ENCODE results near the gene CFAP54. TPM values are rescaled to one million over a fixed set of nuclear protein-coding genes. Genes with fewer than 3 reads are reported as not detected.

The CFAP54 gene
- polyA plus RNA-seq, 2 of the 4 experiments (the other 2 are of a cell fraction) = 0.70 to 1.2 TPM

DNA sequence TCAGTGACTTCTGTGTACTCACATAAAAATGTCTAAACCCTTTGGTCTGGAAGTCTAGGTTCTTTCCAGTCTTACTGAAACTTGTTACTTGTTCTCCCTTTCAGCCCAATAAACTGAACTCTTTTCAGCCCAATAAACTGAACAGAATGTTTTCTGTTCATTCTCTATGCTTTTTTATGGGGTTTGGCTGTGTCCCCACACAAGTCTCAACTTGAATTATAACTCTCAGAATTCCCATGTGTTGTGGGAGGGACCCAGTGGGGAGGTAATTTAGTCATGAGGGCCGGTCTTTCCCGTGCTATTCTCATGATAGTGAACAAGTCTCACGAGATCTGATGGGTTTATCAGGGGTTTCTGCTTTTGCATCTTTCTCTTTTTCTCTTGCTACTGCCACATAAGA, 402.7 kb downstream of the CFAP54 start:
- Histone ChIP-seq H3K9me3 (no peaks in the 10 kb centered on the region), H3K27ac (no peak overlapping the region), H3K4me1 (peaks cover 14% of the 10 kb centered on the region; the same call in 2 of the 3 replicates), H3K4me3 (no peak overlapping the region), H3K4me2 (no peak overlapping the region)
- no peak for DNase-seq (ENCODE audit: low read depth in 1 of 2, low spot score in 1 of 2)
- ChIA-PET POLR2A (no interaction called here), CTCF (no interaction called here)
- FAIRE-seq = no peak
- no peak for TF ChIP-seq NR3C1 (IDR thresholded peaks at IDR 0.05)
- no peak for TF ChIP-seq SREBF2 (IDR thresholded peaks at IDR 0.05)
- no peak for TF ChIP-seq RAD21 (conservative IDR thresholded peaks at IDR 0.05 in 1 of 2, IDR thresholded peaks at IDR 0.05 in 1 of 2)
- ATAC-seq = no peak
- 35% methylated on average over 3 of the region's 3 CpGs for WGBS (ENCODE audit: missing lambda C conversion rate)

DNA sequence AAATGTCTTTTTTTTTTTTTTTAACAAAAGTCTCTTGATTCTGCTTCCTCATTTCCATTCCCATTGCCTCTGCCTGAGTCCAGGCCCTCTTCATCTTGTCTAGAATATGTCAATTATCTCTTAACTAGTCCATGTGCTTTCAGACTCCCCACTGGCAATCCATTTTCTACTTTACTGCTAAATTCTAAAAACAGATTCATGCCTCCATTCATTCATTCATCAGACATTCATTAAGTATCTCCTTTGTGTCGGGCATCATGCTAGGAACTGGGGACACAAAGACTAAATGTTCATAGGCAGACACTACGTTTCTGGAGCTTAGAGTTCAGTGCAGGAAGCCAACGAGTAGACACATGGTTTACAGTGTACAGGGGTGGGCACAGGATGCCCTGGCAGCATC, 408.0 kb downstream of the CFAP54 start:
- ATAC-seq (no peak), DNase-seq (ENCODE audit: low read depth in 1 of 2, low spot score in 1 of 2) (no peak), FAIRE-seq (no peak)
- no peak overlapping the region for H3K4me3 ChIP-seq
- 27% methylated on average over 3 of the region's 3 CpGs for WGBS (ENCODE audit: missing lambda C conversion rate)
- H3K4me1 ChIP-seq = no peaks in the 10 kb centered on the region
- POLR2A ChIA-PET = no interaction called here
- H3K27ac ChIP-seq = no peak overlapping the region
- no peaks in the 10 kb centered on the region for H3K9me3 ChIP-seq
- CTCF ChIA-PET = no interaction called here
- no peak overlapping the region for H3K4me2 ChIP-seq
- TF ChIP-seq MAFK (IDR thresholded peaks at IDR 0.05; ENCODE audit: partially characterized antibody) (no peak), MAZ (IDR thresholded peaks at IDR 0.05; ENCODE audit: borderline replicate concordance, low read depth, low read length) (no peak), HDAC2 (IDR thresholded peaks at IDR 0.05) (no peak), HOXB13 (CRISPR knock-in tag; IDR thresholded peaks at IDR 0.05; ENCODE audit: low read depth) (no peak), RNF2 (IDR thresholded peaks at IDR 0.05; ENCODE audit: borderline replicate concordance, low read depth) (no peak), ZFP36 (IDR thresholded peaks at IDR 0.05; ENCODE audit: borderline replicate concordance, partially characterized antibody) (no peak), RAD21 (conservative IDR thresholded peaks at IDR 0.05 in 1 of 2, IDR thresholded peaks at IDR 0.05 in 1 of 2) (no peak), HEYL (CRISPR knock-in tag; IDR thresholded peaks at IDR 0.05) (no peak), CBX2 (IDR thresholded peaks at IDR 0.05; ENCODE audit: borderline replicate concordance, low read depth) (no peak), EHF (CRISPR knock-in tag; IDR thresholded peaks at IDR 0.05) (no peak), HOXB5 (CRISPR knock-in tag; IDR thresholded peaks at IDR 0.05) (no peak)

DNA sequence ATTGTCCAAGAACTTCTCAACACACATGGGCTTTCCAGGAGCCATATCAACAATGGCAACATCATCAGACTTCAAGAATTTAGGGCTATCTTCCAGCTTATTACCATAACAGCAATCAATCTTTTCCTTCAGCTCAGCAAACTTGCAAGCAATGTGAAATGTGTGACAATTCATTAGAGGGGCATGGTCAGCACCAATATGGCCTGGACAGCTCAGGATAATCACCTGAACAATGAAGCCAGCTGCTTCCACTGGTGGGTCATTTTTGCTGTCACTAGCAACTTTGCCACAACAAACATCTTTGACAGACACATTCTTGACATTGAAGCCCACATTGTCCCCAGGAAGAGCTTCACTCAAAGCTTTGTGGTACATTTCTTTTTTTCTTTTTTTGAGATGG, 411.8 kb downstream of the CFAP54 start:
- DNase-seq (ENCODE audit: low read depth in 1 of 2, low spot score in 1 of 2) (no peak), FAIRE-seq (no peak), ATAC-seq (no peak)
- TF ChIP-seq RNF2 (IDR thresholded peaks at IDR 0.05; ENCODE audit: borderline replicate concordance, low read depth) = no peak
- TF ChIP-seq, protein P1, sequence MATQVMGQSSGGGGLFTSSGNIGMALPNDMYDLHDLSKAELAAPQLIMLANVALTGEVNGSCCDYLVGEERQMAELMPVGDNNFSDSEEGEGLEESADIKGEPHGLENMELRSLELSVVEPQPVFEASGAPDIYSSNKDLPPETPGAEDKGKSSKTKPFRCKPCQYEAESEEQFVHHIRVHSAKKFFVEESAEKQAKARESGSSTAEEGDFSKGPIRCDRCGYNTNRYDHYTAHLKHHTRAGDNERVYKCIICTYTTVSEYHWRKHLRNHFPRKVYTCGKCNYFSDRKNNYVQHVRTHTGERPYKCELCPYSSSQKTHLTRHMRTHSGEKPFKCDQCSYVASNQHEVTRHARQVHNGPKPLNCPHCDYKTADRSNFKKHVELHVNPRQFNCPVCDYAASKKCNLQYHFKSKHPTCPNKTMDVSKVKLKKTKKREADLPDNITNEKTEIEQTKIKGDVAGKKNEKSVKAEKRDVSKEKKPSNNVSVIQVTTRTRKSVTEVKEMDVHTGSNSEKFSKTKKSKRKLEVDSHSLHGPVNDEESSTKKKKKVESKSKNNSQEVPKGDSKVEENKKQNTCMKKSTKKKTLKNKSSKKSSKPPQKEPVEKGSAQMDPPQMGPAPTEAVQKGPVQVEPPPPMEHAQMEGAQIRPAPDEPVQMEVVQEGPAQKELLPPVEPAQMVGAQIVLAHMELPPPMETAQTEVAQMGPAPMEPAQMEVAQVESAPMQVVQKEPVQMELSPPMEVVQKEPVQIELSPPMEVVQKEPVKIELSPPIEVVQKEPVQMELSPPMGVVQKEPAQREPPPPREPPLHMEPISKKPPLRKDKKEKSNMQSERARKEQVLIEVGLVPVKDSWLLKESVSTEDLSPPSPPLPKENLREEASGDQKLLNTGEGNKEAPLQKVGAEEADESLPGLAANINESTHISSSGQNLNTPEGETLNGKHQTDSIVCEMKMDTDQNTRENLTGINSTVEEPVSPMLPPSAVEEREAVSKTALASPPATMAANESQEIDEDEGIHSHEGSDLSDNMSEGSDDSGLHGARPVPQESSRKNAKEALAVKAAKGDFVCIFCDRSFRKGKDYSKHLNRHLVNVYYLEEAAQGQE (IDR thresholded peaks at IDR 0.05) = peak; percentile 62; the same call in 1 of the 2 replicates
- ChIA-PET CTCF (no interaction called here), POLR2A (no interaction called here)
- H3K4me2 ChIP-seq = no peak overlapping the region
- no peak overlapping the region for H3K4me3 ChIP-seq
- H3K27ac ChIP-seq = no peak overlapping the region
- no peaks in the 10 kb centered on the region for H3K9me3 ChIP-seq
- H3K4me1 ChIP-seq = peaks cover 2% of the 10 kb centered on the region; the same call in 1 of the 3 replicates

DNA sequence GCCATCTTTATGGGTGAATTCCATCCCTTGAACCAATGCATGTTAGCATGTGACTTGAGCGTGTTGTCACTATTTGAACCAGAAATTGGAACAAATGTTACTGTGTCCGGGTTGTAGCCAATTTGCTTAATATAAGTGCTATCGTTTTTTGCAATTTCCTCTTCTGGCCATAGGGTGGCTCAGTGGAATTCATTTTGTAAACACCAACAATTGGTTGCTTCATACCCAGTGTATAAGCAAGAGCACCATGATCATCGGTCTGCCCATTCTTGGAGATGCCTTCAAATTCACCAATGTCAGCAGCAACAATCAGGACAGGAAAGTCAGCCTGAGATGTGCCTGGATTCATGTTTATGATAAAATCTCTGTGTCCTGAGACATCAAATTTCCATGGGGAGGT, 412.7 kb downstream of the CFAP54 start:
- FAIRE-seq (peak; percentile 43), ATAC-seq (peak; percentile 48 to 63; a peak in 3 of 6 replicates), DNase-seq (ENCODE audit: low read depth in 1 of 2, low spot score in 1 of 2) (peak; percentile 21 to 48)
- ChIA-PET POLR2A (no interaction called here), CTCF (no interaction called here)
- Histone ChIP-seq H3K27ac (no peak overlapping the region), H3K4me1 (peaks cover 3% of the 10 kb centered on the region; the same call in 1 of the 3 replicates), H3K4me3 (no peak overlapping the region), H3K4me2 (peak overlapping the region; percentile 25), H3K9me3 (no peaks in the 10 kb centered on the region)
- 23% methylated on average over 4 of the region's 4 CpGs for WGBS (ENCODE audit: missing lambda C conversion rate)
- no peak for TF ChIP-seq CBX2 (IDR thresholded peaks at IDR 0.05; ENCODE audit: borderline replicate concordance, low read depth)
- peak in 1 of 2 experiments; percentile 27; a peak in 2 of 5 replicates for TF ChIP-seq RAD21 (conservative IDR thresholded peaks at IDR 0.05 in 1 of 2, IDR thresholded peaks at IDR 0.05 in 1 of 2)
- TF ChIP-seq POLR2AphosphoS2 (conservative IDR thresholded peaks at IDR 0.05; ENCODE audit: low read length) = no peak
- TF ChIP-seq, protein P2, sequence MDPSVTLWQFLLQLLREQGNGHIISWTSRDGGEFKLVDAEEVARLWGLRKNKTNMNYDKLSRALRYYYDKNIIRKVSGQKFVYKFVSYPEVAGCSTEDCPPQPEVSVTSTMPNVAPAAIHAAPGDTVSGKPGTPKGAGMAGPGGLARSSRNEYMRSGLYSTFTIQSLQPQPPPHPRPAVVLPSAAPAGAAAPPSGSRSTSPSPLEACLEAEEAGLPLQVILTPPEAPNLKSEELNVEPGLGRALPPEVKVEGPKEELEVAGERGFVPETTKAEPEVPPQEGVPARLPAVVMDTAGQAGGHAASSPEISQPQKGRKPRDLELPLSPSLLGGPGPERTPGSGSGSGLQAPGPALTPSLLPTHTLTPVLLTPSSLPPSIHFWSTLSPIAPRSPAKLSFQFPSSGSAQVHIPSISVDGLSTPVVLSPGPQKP (IDR thresholded peaks at IDR 0.05; ENCODE audit: low read depth, low read length) = no peak
- no peak for TF ChIP-seq ZFP36 (IDR thresholded peaks at IDR 0.05; ENCODE audit: borderline replicate concordance, partially characterized antibody)
- no peak for TF ChIP-seq CBX8 (IDR thresholded peaks at IDR 0.05)
- peak in 1 of 2 experiments; percentile 72; a peak in 2 of 4 replicates for TF ChIP-seq CEBPB (IDR thresholded peaks at IDR 0.05)
- TF ChIP-seq, protein P3, sequence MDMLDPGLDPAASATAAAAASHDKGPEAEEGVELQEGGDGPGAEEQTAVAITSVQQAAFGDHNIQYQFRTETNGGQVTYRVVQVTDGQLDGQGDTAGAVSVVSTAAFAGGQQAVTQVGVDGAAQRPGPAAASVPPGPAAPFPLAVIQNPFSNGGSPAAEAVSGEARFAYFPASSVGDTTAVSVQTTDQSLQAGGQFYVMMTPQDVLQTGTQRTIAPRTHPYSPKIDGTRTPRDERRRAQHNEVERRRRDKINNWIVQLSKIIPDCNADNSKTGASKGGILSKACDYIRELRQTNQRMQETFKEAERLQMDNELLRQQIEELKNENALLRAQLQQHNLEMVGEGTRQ (IDR thresholded peaks at IDR 0.05) = no peak
- TF ChIP-seq MYC (IDR thresholded peaks at IDR 0.05; ENCODE audit: borderline replicate concordance, low read length) = no peak
- no peak for TF ChIP-seq JUNB (IDR thresholded peaks at IDR 0.05)
- no peak for TF ChIP-seq ESRRA (IDR thresholded peaks at IDR 0.05; ENCODE audit: borderline replicate concordance, low read length)
- TF ChIP-seq MAFK (IDR thresholded peaks at IDR 0.05; ENCODE audit: partially characterized antibody) = no peak
- TF ChIP-seq, protein P4, sequence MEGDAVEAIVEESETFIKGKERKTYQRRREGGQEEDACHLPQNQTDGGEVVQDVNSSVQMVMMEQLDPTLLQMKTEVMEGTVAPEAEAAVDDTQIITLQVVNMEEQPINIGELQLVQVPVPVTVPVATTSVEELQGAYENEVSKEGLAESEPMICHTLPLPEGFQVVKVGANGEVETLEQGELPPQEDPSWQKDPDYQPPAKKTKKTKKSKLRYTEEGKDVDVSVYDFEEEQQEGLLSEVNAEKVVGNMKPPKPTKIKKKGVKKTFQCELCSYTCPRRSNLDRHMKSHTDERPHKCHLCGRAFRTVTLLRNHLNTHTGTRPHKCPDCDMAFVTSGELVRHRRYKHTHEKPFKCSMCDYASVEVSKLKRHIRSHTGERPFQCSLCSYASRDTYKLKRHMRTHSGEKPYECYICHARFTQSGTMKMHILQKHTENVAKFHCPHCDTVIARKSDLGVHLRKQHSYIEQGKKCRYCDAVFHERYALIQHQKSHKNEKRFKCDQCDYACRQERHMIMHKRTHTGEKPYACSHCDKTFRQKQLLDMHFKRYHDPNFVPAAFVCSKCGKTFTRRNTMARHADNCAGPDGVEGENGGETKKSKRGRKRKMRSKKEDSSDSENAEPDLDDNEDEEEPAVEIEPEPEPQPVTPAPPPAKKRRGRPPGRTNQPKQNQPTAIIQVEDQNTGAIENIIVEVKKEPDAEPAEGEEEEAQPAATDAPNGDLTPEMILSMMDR (IDR thresholded peaks at IDR 0.05) = no peak
- no peak for TF ChIP-seq JUN (IDR thresholded peaks at IDR 0.05)
